ENCODE data around the gene BORCS8. TPM values are rescaled to one million over a fixed set of nuclear protein-coding genes. Genes with fewer than 3 reads are reported as not detected.

Gene BORCS8
- total and polyA plus RNA-seq, 2 of the 13 experiments (the other 11 are each of a cell fraction or from before 2014, with no cell fraction given): 9.6 to 13.3 TPM

DNA sequence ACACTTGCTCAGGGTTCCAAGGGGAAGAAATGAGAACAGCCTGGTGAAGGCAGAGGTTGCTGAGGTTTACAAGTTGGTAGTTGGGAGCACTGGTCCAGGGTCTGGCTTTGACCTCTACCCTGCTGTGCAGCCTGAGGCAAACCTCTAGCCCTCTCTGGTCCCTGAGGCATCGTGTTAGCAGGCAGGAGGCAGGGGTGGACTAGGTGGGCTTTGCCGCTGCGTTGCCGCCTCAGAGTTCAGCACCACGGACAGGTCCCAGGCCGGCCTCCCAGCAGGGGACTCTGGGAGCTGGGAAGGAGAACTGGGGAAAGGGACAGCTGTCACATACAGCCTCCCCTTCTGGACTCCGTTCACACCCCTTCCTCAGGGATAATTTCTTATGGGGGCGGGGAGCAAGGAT lies 22.9 kb upstream of the BORCS8 start (continued):
- TF ChIP-seq, protein P1, sequence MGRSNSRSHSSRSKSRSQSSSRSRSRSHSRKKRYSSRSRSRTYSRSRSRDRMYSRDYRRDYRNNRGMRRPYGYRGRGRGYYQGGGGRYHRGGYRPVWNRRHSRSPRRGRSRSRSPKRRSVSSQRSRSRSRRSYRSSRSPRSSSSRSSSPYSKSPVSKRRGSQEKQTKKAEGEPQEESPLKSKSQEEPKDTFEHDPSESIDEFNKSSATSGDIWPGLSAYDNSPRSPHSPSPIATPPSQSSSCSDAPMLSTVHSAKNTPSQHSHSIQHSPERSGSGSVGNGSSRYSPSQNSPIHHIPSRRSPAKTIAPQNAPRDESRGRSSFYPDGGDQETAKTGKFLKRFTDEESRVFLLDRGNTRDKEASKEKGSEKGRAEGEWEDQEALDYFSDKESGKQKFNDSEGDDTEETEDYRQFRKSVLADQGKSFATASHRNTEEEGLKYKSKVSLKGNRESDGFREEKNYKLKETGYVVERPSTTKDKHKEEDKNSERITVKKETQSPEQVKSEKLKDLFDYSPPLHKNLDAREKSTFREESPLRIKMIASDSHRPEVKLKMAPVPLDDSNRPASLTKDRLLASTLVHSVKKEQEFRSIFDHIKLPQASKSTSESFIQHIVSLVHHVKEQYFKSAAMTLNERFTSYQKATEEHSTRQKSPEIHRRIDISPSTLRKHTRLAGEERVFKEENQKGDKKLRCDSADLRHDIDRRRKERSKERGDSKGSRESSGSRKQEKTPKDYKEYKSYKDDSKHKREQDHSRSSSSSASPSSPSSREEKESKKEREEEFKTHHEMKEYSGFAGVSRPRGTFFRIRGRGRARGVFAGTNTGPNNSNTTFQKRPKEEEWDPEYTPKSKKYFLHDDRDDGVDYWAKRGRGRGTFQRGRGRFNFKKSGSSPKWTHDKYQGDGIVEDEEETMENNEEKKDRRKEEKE (IDR thresholded peaks at IDR 0.05): no peak
- TF ChIP-seq, protein P2, sequence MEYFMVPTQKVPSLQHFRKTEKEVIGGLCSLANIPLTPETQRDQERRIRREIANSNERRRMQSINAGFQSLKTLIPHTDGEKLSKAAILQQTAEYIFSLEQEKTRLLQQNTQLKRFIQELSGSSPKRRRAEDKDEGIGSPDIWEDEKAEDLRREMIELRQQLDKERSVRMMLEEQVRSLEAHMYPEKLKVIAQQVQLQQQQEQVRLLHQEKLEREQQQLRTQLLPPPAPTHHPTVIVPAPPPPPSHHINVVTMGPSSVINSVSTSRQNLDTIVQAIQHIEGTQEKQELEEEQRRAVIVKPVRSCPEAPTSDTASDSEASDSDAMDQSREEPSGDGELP (IDR thresholded peaks at IDR 0.05; ENCODE audit: borderline replicate concordance, low read depth): peak; percentile 20; the same call in 1 of the 2 replicates
- no peak for TF ChIP-seq ZBTB2 (CRISPR knock-in tag; IDR thresholded peaks at IDR 0.05; ENCODE audit: low read depth)
- TF ChIP-seq AHR (CRISPR knock-in tag; IDR thresholded peaks at IDR 0.05): peak; percentile 32; the same call in 1 of the 2 replicates
- TF ChIP-seq ZFP1 (CRISPR knock-in tag; IDR thresholded peaks at IDR 0.05): peak; percentile 49; the same call in 1 of the 2 replicates
- no peak for TF ChIP-seq ZNF234 (CRISPR knock-in tag; conservative IDR thresholded peaks at IDR 0.05)
- TF ChIP-seq ZNF510 (CRISPR knock-in tag; IDR thresholded peaks at IDR 0.05; ENCODE audit: low read depth): peak; percentile 76; the same call in 1 of the 2 replicates
- TF ChIP-seq ZBTB7B (CRISPR knock-in tag; IDR thresholded peaks at IDR 0.05): 0 out of 2 replicates have a peak, but pooled peaks have one; percentile 45
- TF ChIP-seq ATF3 (CRISPR knock-in tag; IDR thresholded peaks at IDR 0.05): peak; percentile 54; the same call in 1 of the 2 replicates
- TF ChIP-seq ZNF839 (CRISPR knock-in tag; IDR thresholded peaks at IDR 0.05; ENCODE audit: borderline replicate concordance): no peak
- TF ChIP-seq ZNF382 (CRISPR knock-in tag; IDR thresholded peaks at IDR 0.05; ENCODE audit: borderline replicate concordance): no peak
- TF ChIP-seq HNRNPL (IDR thresholded peaks at IDR 0.05; ENCODE audit: low read depth, low read length): no peak
- peak; percentile 68; the same call in 1 of the 2 replicates for TF ChIP-seq ZNF329 (CRISPR knock-in tag; IDR thresholded peaks at IDR 0.05; ENCODE audit: low read depth)
- 0 out of 2 replicates have a peak, but pooled peaks have one; percentile 30 for TF ChIP-seq ZNF629 (CRISPR knock-in tag; conservative IDR thresholded peaks at IDR 0.05)
- no peak for TF ChIP-seq NFE2L1 (CRISPR knock-in tag; IDR thresholded peaks at IDR 0.05; ENCODE audit: borderline replicate concordance)
- TF ChIP-seq PAXIP1 (CRISPR knock-in tag; conservative IDR thresholded peaks at IDR 0.05): 0 out of 2 replicates have a peak, but pooled peaks have one; percentile 19
- TF ChIP-seq ZMYM4 (CRISPR knock-in tag; IDR thresholded peaks at IDR 0.05): peak; percentile 34; the same call in 1 of the 2 replicates
- peak; percentile 36; the same call in 1 of the 2 replicates for TF ChIP-seq FOXO1 (CRISPR knock-in tag; IDR thresholded peaks at IDR 0.05)
- no peak for TF ChIP-seq PHF20 (CRISPR knock-in tag; IDR thresholded peaks at IDR 0.05)
- TF ChIP-seq MEIS2 (CRISPR knock-in tag; IDR thresholded peaks at IDR 0.05): peak; percentile 85
- 0 out of 2 replicates have a peak, but pooled peaks have one; percentile 30 for TF ChIP-seq MTA1 (CRISPR knock-in tag; IDR thresholded peaks at IDR 0.05; ENCODE audit: borderline replicate concordance)
- no peak for TF ChIP-seq RBM22 (optimal IDR thresholded peaks at IDR 0.05; ENCODE audit: low read length)
